ENCODE data around the gene NPAS3.

NPAS3 gene

DNA sequence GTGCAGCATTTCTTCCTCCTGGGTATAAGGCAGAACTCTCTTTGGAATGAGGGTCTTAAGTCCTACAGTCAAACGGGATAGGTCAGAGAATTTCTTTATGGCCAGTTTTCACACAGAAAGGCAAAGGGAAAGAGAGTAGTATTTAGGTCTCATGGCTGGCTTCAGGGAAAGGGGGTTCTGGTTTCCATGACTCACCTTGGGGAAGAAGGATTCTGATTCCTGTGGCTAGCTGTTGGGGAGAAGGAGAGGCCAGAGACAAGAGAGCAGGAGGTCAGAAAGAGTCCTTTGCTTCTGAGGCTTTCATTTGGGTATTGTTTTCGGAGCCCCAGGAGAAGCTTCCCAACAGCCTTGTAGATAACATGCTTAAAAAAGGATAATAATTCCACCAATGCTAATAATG is 332.5 kb downstream of the NPAS3 start:
- DNase-seq (ENCODE audit: low read depth), result no peak
- H3K4me3 ChIP-seq (ENCODE audit: control insufficient read depth, low read depth, low read length), result no peak overlapping the region
- TF ChIP-seq, protein P1, sequence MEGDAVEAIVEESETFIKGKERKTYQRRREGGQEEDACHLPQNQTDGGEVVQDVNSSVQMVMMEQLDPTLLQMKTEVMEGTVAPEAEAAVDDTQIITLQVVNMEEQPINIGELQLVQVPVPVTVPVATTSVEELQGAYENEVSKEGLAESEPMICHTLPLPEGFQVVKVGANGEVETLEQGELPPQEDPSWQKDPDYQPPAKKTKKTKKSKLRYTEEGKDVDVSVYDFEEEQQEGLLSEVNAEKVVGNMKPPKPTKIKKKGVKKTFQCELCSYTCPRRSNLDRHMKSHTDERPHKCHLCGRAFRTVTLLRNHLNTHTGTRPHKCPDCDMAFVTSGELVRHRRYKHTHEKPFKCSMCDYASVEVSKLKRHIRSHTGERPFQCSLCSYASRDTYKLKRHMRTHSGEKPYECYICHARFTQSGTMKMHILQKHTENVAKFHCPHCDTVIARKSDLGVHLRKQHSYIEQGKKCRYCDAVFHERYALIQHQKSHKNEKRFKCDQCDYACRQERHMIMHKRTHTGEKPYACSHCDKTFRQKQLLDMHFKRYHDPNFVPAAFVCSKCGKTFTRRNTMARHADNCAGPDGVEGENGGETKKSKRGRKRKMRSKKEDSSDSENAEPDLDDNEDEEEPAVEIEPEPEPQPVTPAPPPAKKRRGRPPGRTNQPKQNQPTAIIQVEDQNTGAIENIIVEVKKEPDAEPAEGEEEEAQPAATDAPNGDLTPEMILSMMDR (IDR thresholded peaks at IDR 0.05; ENCODE audit: control insufficient read depth, insufficient read depth, low read depth, low read length, missing control alignments), result no peak

DNA sequence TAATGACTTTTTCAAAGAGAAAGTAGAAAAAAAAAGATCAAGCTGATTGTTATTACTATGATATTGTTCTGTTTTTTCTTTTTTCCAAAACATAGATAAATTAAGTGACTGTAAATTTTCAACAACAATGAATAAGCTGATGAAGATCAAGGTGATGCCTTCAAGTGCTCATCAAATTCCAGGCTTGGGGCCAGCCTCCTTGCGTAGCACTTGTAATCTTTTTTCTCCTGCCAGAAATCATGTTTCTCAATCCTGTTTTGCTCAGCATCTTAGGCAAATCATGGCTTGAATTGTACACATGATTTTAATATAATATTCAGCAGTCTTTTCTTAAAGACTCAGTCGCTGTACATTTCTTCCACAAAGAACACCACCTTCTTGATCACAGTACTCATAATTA is 333.2 kb downstream of the NPAS3 start:
- TF ChIP-seq, protein P1 (IDR thresholded peaks at IDR 0.05; ENCODE audit: control insufficient read depth, insufficient read depth, low read depth, low read length, missing control alignments), result no peak
- no peak overlapping the region for H3K4me3 ChIP-seq (ENCODE audit: control insufficient read depth, low read depth, low read length)
- DNase-seq (ENCODE audit: low read depth), result no peak

DNA sequence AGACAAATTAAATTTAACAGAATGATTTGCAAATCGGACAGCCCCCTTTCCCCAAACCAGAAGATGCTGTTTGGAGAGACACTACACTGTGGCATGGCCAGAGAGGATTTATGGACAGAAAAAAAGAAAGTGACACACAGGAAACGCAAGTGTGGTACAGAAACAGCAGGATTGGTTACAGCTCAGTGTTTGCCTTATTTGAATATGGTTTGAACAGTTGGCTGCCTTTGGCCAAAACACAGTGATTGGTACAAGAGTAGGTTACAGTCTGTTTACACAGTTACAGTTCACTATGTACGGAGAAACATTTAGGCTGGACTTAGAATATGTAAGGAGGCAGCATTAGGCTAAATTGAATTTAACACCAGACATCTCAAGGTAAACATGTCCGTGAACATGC is 335.3 kb downstream of the NPAS3 start:
- no peak overlapping the region for H3K4me3 ChIP-seq (ENCODE audit: control insufficient read depth, low read depth, low read length)
- no peak for DNase-seq (ENCODE audit: low read depth)

DNA sequence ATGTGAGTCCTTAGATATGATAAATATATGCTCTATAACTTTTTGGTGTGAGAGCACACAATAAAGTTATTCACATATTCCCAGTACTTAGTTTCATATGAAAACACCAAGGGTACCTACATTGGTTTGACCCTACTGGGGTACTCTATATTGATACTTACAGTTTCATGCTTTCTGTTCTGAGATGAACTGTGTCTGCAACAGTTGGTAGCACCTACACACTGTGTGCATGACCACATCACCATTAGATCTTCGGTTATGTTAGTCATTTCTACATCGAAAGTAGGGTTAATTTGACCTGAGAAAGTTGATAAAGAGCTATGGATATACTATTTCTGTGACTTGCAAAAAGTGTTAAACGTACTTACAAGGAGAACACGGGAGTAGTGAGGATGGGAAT is 337.2 kb downstream of the NPAS3 start:
- DNase-seq (ENCODE audit: low read depth), result no peak
- no peak overlapping the region for H3K4me3 ChIP-seq (ENCODE audit: control insufficient read depth, low read depth, low read length)
- TF ChIP-seq, protein P1 (IDR thresholded peaks at IDR 0.05; ENCODE audit: control insufficient read depth, insufficient read depth, low read depth, low read length, missing control alignments), result no peak

More for the DNA sequence above, 335.3 kb downstream of the NPAS3 start:
- TF ChIP-seq, protein P1 (IDR thresholded peaks at IDR 0.05; ENCODE audit: control insufficient read depth, insufficient read depth, low read depth, low read length, missing control alignments), result no peak

DNA sequence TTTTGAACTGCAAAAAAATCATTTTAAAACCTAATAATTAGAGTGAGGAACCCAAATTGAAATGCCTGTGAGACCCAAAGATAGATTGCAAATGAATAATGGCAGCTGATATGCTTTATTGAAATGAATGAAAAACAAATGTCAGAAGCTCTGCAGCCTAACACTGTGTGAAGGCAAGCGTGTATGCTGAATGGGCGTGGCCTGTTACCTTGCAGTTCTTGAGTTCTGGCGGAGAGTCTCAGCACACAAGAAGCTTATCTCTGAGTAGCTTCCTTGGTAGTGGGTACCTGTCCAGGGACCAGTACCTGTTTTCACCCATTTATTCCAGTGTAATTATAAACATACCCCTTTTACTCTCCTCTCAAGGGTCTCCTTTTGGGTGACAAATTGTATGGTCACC is 341.2 kb downstream of the NPAS3 start:
- TF ChIP-seq, protein P1 (IDR thresholded peaks at IDR 0.05; ENCODE audit: control insufficient read depth, insufficient read depth, low read depth, low read length, missing control alignments), result no peak
- H3K4me3 ChIP-seq (ENCODE audit: control insufficient read depth, low read depth, low read length), result no peak overlapping the region
- DNase-seq (ENCODE audit: low read depth), result no peak

DNA sequence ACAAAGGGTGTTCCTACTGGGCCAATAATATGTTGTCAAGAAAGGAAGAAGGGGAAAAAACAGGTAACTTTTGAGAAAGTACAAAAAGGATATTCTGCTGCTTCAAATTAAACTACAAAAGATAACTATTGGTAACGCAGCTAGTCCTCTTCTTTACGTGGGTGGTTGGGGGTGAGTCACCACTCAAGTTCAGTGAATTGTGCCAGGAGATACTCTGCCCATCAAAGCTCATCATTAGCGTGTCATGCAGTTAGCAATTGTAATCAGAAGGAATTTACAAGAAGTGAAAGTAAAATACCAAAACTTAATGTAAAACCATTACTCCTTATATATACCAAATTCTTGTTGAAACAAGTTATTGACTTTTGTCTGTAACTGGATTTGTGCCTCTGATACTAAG is 342.0 kb downstream of the NPAS3 start:
- H3K4me3 ChIP-seq (ENCODE audit: control insufficient read depth, low read depth, low read length), result no peak overlapping the region
- TF ChIP-seq, protein P1 (IDR thresholded peaks at IDR 0.05; ENCODE audit: control insufficient read depth, insufficient read depth, low read depth, low read length, missing control alignments), result no peak
- no peak for DNase-seq (ENCODE audit: low read depth)

All from AG09309 (cell line).